ENCODE measurements around the gene AP1S1.
"Not testable (repeated sequence)": the region's sequence is repeated elsewhere in the genome, so short reads cannot be mapped to it uniquely, and the experiment has no call there.

The AP1S1 gene

GRCh38 chr7:101125989-101126650, 28.2 kb upstream of the AP1S1 start:
- DNase-seq (ENCODE audit: low read depth), result no peak

- peak; percentile 91 for DNase-seq (ENCODE audit: low read depth)
Measured at GRCh38 chr7:101126651-101127459, 27.4 kb upstream of the AP1S1 start, which contains the start of gene SERPINE1. Gene SERPINE1, plus strand, starts transcription at chr7:101127104. Its CDS starts 1,290 bp downstream, at chr7:101128394.

GRCh38 chr7:101127460-101128039, 26.7 kb upstream of the AP1S1 start:
- no peak for DNase-seq (ENCODE audit: low read depth)

- DNase-seq (ENCODE audit: low read depth), result no peak
Measured at GRCh38 chr7:101128040-101128834, 26.0 kb upstream of the AP1S1 start.

- no peak for DNase-seq (ENCODE audit: low read depth)
Measured at GRCh38 chr7:101129603-101130117, 24.6 kb upstream of the AP1S1 start.

GRCh38 chr7:101132626-101133600, 21.4 kb upstream of the AP1S1 start:
- DNase-seq (ENCODE audit: low read depth), result not testable (repeated sequence)

GRCh38 chr7:101133621-101134398, 20.5 kb upstream of the AP1S1 start:
- no peak for DNase-seq (ENCODE audit: low read depth)

GRCh38 chr7:101134399-101134980, 19.8 kb upstream of the AP1S1 start:
- DNase-seq (ENCODE audit: low read depth), result no peak

GRCh38 chr7:101137651-101138212, 16.5 kb upstream of the AP1S1 start:
- no peak for DNase-seq (ENCODE audit: low read depth)

GRCh38 chr7:101138213-101138870, 15.9 kb upstream of the AP1S1 start:
- peak; percentile 91 for DNase-seq (ENCODE audit: low read depth)

- no peak for DNase-seq (ENCODE audit: low read depth)
Measured at GRCh38 chr7:101140339-101140699, 14.0 kb upstream of the AP1S1 start.

- DNase-seq (ENCODE audit: low read depth), result no peak
Measured at GRCh38 chr7:101140746-101141382, 13.4 kb upstream of the AP1S1 start.

- DNase-seq (ENCODE audit: low read depth), result no peak
Measured at GRCh38 chr7:101151908-101152651, 2.2 kb upstream of the AP1S1 start.

GRCh38 chr7:101154693-101155102, 422 bp downstream of the AP1S1 start:
- DNase-seq (ENCODE audit: low read depth), result no peak

- DNase-seq (ENCODE audit: low read depth), result no peak
Measured at GRCh38 chr7:101155303-101155702, 1.0 kb downstream of the AP1S1 start.

- DNase-seq (ENCODE audit: low read depth), result no peak
Measured at GRCh38 chr7:101156277-101156676, 2.0 kb downstream of the AP1S1 start.

GRCh38 chr7:101156866-101157589, 2.8 kb downstream of the AP1S1 start:
- no peak for DNase-seq (ENCODE audit: low read depth)

All from HS-5 (cell line).